DMS79 (cell line): ENCODE measurements around the gene PAXIP1.
"Not testable (repeated sequence)": the region's sequence is repeated elsewhere in the genome, so short reads cannot be mapped to it uniquely, and the experiment has no call there.

Experiments
- DNase-seq: peaks from one replicate; lab custom pipeline; 2025; lab: John Stamatoyannopoulos, UW

The PAXIP1 gene

GRCh38 chr7:154942691-154943090 is 60.2 kb downstream of the PAXIP1 start:
- DNase-seq, result no peak

- no peak for DNase-seq
Observed at GRCh38 chr7:154937837-154938236, 65.1 kb downstream of the PAXIP1 start.

DNA sequence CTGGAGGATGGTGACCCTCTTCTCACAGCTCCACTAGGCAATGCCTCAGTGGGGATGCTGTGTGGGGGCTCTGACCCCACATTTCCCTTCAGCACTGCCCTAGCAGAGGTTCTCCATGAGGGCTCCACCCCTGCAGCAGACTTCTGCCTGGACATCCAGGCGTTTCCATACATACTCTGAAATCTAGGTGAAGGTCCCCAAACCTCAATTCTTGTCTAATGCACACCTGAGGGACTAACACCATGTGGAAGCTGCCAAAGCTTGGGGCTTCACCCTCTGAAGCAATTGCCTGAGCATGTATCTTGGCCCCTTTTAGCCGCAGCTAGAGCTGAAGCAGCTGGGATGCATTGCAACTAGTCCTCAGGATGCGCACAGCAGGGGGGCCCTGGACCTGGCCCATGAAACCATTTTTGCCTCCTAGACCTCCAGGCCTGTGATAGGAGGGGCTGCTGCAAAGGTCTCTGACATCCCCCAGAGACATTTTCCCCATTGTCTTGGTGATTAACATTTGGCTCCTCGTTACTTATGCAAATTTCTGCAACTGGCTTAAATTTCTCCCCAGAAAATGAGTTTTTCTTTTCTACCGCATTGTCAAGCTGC is 68.5 kb downstream of the PAXIP1 start:
- DNase-seq, result not testable (repeated sequence)

- DNase-seq, result no peak
Observed at GRCh38 chr7:154931906-154932305, 71.0 kb downstream of the PAXIP1 start.

DNA sequence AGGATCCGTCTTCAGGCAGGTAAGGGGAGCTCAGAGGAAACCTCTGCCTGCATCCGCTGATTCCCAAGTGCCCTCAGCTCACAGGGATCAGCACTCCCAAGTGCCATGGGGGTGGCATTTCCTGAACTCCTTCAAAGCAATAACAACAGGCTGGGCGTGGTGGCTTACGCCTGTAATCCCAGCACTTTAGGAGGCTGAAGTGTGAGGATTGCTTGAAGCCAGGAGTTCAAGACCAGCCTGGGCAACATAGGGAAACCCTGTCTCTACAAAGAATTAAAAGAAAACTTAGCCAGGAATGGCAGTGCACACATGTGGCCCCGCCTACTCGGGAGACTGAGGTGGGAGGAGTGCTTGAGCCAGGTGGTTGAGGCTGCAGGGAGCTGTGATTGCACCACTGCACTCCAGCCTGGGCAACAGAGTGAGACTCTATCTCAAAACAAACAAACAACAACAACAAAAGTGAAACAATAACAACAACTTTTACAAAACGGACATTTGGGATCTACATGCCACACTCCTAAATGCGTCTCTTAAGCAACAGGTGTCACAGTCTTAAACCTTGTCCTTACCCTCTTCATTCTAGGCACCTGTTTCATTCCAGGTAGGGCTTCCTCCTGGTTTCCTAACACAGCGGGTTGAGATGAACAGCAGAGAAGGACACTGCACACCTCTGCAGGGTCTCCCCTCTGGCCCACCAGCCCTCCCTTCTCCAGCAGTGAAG is 73.8 kb downstream of the PAXIP1 start:
- peak; percentile 45 for DNase-seq

DNA sequence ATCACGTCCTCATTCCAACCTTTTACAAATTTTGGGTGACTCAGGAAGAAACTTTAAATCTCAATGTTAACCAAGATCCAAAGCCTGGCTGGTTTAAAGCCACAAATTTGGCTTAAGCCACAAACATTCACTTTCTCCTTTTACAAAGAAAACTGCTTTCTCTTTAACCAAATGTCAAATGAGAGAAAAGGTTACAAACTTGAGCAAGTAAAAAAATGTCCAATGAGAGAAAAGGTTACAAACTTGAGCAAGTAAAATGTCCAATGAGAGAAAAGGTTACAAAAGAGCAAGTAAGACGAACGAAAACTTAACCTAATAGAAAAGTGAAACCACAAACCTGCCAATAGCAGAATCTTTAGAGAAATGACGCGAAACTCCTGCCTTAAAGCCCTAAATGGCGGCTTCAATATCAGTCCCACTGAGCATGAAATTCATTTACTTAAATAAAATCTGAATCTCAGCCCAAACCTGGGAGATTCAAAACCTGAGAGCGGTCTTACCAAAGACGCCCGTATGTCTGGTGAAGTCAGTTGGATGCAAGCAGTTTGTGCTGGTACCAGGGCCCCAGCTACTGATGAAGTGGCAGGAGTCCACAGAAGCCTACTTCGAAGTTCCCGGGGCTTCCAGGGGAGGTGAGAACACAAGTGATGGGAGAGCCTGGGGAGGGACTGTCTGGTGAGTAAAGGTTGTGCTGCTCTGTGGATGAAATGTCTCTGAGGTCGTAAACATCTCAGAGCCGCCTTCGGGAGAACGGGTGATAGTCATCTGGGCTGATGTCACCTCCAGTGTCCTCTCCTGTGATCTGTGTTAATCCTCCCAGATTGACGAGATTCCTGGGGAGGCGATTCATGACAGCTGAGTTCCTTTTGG is 74.6 kb downstream of the PAXIP1 start:
- DNase-seq, result peak; percentile 82

- peak; percentile 71 for DNase-seq
Observed at GRCh38 chr7:154927624-154928125, 75.2 kb downstream of the PAXIP1 start.

- DNase-seq, result not testable (repeated sequence)
Observed at GRCh38 chr7:154922472-154922871, 80.5 kb downstream of the PAXIP1 start.

- DNase-seq, result no peak
Observed at GRCh38 chr7:154919344-154920225, 83.3 kb downstream of the PAXIP1 start.

DNA sequence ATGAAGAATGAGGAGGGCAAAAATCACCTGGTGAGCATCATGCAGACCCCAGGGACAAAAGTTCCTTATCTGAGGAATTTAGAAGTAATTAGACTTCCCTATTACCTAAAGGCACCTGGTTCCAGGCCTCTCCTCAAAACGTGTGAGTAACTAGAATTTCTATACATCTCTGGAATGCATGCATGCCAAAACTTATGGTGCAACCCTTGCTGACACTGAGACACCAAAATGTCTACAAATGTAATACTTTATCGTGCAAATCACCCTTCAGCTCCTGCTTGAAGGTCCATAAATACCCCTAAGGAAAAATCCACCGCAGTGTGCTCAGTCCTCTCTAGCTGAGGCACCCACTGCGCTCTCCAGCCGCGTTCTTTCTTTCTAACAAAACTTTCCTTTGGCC is 84.2 kb downstream of the PAXIP1 start:
- no peak for DNase-seq

DNA sequence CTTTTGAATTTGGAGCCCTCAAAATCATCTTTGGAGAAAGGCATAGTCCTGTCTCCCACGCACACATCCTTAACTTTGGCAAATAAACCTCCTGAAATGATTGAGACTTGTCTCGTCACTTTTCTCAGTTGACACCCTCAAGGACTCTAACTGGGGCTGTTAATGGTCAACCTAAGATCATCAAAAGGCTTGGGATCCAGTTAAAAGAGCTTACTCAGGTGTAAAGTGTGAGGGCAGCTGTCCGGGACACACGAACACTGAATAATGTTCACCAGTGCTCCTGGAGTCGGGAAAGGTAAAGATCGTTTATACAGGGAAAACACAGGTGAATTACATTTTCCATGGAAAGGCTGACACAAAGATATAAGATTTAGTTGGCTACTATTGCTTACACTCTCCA is 84.7 kb downstream of the PAXIP1 start:
- no peak for DNase-seq

DNA sequence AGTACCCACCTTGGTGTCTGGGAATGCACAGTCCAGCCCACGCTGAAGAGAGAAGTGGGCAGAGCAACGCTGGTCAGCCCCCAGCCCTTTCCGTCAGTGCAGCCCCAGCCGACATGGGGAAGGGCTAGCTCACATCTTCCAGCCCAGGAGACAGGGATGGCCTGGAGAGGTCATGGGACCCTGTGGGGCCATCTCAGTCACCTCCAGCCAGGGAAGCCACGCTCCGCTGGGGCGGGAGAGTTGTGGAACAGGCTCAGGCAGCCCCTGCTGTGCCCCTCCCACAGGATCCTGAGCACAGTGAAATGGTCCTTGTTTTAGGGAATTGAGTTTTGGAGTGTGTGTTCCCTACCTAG is 85.1 kb downstream of the PAXIP1 start:
- DNase-seq, result no peak

- DNase-seq, result peak; percentile 82
Observed at GRCh38 chr7:154916856-154917807, 85.8 kb downstream of the PAXIP1 start.

GRCh38 chr7:154916381-154916780 is 86.5 kb downstream of the PAXIP1 start:
- no peak for DNase-seq

DNA sequence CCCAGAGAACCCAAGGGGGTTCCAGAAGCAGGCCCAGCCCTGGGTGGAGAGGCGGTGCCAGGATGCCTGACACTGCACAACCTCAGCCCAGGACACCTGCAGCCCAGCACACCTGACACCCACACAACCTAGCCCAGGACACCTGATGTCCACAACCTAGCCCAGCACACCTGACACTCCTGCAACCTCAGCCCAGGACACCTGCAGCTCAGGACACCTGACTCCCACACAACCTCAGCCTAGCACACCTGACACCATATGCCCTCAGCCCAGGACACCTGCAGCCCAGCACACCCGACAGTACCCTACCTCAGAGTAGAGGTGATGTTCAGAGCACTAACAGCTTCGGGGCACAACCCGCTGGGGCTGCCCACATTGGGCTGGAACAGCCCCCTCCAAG is 87.3 kb downstream of the PAXIP1 start:
- no peak for DNase-seq

DNA sequence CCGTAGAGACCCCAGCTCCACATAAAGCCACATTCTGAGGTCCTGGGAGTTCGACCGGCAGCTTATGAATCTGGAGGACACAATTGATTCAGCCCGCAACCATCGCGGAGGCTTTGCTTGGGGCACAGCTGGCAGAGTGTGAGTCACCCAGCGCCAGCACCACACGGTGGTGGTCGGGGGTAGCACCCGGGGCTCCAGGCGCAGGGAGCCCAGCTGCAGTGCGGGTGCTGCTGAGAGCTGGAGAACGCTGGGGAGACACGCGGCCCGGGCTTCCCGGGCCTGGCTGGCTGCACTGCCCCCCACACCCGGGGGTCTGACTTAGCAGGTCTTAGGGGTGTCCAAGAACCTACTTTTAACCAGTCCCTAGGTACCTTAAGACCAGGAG is 87.9 kb downstream of the PAXIP1 start:
- no peak for DNase-seq

DNA sequence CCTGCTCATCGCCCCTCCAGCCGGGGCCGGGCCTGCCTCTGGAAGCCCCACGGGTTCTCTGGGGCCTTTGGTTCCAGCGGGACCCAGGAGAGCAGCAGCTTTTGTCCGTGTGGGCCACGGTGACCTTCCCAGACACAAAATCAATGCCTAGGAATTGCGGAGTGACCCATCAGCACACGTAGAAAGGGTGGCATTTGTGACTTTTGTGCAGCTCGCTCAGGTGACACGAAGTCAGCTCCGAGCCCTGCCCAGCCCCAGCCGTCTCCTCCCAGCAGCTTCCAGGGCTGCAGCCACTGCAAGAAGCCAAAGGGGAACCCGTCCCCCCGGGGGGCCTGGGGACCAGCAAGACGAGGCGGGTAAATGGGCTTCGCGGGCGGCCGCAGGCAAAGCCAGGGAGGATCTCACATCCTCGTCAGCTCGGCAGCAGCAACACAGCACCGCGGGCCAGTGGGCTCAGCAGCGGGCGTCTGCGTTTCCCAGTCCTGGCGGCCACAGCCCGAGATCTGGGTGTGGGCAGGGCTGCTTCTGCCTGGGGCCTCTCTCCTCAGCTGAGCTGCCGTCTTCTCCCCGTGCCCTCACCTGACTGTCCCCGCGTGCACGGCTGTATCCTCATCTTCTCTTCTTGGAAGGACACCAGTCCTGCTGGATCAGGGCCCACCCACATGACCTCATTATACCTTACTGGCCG is 88.5 kb downstream of the PAXIP1 start:
- no peak for DNase-seq

DNA sequence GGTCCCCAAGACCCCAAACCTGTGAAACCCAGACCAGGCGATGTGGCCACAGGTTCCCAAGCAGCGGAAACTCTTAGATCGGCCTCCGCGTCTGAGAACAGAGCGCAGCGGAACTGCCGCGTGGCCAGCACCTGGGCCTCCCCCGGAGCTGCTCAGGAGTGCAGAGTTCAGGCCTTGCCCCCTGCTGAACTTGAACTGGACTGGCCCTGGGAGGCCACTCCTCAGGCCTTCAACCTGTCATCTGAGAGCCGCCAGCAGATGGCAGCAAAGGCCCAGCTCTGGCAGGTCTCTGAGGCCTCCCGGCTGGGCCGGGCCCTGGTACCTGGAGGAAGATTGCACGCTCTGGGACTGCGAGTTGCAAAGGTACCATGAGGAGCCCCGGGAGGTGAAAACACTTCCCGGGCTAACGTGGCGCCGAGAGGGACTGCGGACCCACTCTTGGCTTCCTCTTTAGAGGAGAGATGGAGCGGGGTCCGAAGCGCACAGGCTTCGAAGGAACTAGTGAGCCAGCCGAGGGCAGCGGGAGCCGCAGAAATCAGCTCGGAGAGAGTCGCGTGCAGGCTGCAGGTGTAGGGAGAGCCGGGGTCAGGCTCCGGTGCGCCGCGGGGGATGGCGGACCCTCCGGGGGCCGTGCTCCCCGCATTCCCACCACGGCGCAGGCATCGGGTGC is 89.2 kb downstream of the PAXIP1 start:
- peak; percentile 26 for DNase-seq

DNA sequence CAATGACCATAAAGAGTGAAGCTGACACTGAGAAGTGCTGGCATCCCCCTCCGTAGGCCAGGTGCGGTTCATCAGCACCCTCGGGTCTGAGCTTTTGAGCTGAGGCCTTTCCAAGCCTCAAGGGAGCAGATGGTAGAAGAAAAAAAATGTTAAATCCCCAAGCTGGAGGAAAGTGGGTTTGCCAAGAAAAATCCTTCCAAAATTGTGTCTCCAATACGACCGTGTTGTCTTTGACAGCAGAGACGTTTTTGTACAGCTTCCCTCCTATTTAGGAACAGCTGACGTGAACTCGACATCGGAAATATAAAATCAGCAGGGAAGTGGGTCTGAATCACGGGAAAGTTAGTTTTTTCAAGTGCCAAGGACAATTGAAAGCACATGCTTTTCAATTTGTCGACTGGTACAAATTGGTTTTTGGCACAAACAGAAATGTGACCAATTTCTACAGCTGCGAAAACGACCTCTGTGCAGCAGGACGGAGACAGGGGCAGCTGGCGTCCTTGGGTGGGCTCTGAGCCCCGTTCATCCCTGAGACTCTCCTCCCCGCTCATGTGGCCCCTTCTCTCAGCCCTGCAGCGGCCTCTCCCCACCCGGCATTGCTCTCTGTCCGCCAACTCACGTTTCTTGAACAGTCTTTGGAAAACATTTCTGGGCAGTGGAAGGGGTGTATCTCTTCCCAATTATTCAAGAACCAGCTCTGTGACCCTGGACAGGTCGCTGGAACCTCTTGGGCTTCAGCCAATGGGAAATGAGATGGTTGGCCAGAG is 89.9 kb downstream of the PAXIP1 start:
- DNase-seq, result no peak
